Heart left ventricle (tissue), 13 donors: Measurements from ENCODE around the gene CAPN9.

Experiments
- CTCF ChIP-seq, 12 donors: fragments of 200-600 bp; sonication (generic) in 4 of 12; IDR thresholded peaks; one replicate each; pipeline versions ENCODE4 v1.5.0 to v1.8.0; 2018 to 2022; ENCODE audit warnings: antibody characterized with exemption in 12 of 12, mild to moderate bottlenecking in 5 of 12
- POLR2A ChIP-seq, 2 donors: fragments of 450-650 bp; IDR thresholded peaks; one replicate each; pipeline ENCODE4 v1.6.1; 2017; ENCODE audit warnings: antibody characterized with exemption in 2 of 2, mild to moderate bottlenecking in 2 of 2, moderate library complexity in 2 of 2
- donor health status: ischemic (EF 13 %, LVEDD 7.1; RV severe dilation, severe dysfunction).
- donor health status: DM: no; HTN: yes; CAD: no.
- donor health status: DM: no; HTN: no; CAD: no.
- donor health status: ischemic (EF 25% LVEDD 6.9; RV normal size, moderate dysfunction).
- donor health status: ischemic (EF 25% LVEDD 5.7; RV mildly dilated, moderate dysfunction).
- donor health status: ischemic (EF 35%, LVEDD 5.7; RV mildly dilated, moderate dysfunction).
- donor health status: nonischemic (EF 11% LVEDD 7.7; RV severe dilation, severe dysfunction).
- donor health status: DM: yes; HTN: yes; CAD: no.
- donor health status: PGD.
- donor health status: ischemic (EF 29% LVEDD 5.4; RV normal size, mild dysfunction).
- donor health status: nonischemic (EF 23%, LVEDD 6.1; RV moderate dilation, normal function).

GRCh38 chr1:230759369-230760065 is 12.3 kb downstream of the CAPN9 start:
- TF ChIP-seq CTCF (IDR thresholded peaks at IDR 0.05) (no peak), POLR2A (IDR thresholded peaks at IDR 0.05) (no peak)
